HT1080 (cell line): ENCODE measurements around the gene WDR5B. TPM values are rescaled to one million over a fixed set of nuclear protein-coding genes. Genes with fewer than 3 reads are reported as not detected.
A peak's percentile ranks its signal among the peaks of the same experiment; 100 is the strongest.
"Not testable (repeated sequence)": the region's sequence is repeated elsewhere in the genome, so short reads cannot be mapped to it uniquely, and the experiment has no call there.

Source experiments
- DNase-seq: peaks from one replicate; pipeline ENCODE4 v3.0.0-alpha.2; 2015; ENCODE audit warnings: low read depth
- polyA plus RNA-seq, 2 experiments: library from polyadenylated mRNA; depleted of rRNA; stranded (reverse); fragments of >200 nt; gene quantifications; 2 replicates each; pipeline ENCODE4 v1.2.3, GENCODE V29; 2015
- total RNA-seq: library from RNA; depleted of rRNA; stranded (reverse); fragments of >200 nt; shearing (Covaris generic); gene quantifications from 2 replicates; pipeline ENCODE4 v1.2.3, GENCODE V29; 2014; rRNA removed

The WDR5B gene
- total RNA-seq, result 9.2 TPM in 2 replicates
- polyA plus RNA-seq (2015; cell fraction: cytosol; rRNA removed), result 12.4 and 18.2 TPM in 2 replicates
- polyA plus RNA-seq (2015; cell fraction: nucleus; rRNA removed), result 27.0 and 30.0 TPM in 2 replicates

GRCh38 chr3:122415762-122416654 lies at the start of gene WDR5B:
Gene WDR5B (minus strand): TSS chr3:122416062. CDS start chr3:122415528, 534 bp downstream.
- DNase-seq, result peak; percentile 99

GRCh38 chr3:122464659-122465058 lies 48.8 kb upstream of the WDR5B start:
- no peak for DNase-seq

- DNase-seq, result no peak
Observed at GRCh38 chr3:122462406-122462805, 46.5 kb upstream of the WDR5B start.

- DNase-seq, result no peak
Observed at GRCh38 chr3:122461806-122462205, 45.9 kb upstream of the WDR5B start.

- peak; percentile 54 for DNase-seq
Observed at GRCh38 chr3:122458992-122459391, 43.1 kb upstream of the WDR5B start.

GRCh38 chr3:122457706-122458105 lies 41.8 kb upstream of the WDR5B start:
- DNase-seq, result no peak

GRCh38 chr3:122456074-122456473 lies 40.2 kb upstream of the WDR5B start:
- DNase-seq, result no peak

GRCh38 chr3:122451371-122451770 lies 35.5 kb upstream of the WDR5B start:
- no peak for DNase-seq

GRCh38 chr3:122448218-122448617 lies 32.4 kb upstream of the WDR5B start:
- not testable (repeated sequence) for DNase-seq

GRCh38 chr3:122444491-122444887 lies 28.6 kb upstream of the WDR5B start:
- not testable (repeated sequence) for DNase-seq

GRCh38 chr3:122443762-122444490 lies 28.1 kb upstream of the WDR5B start:
- DNase-seq, result not testable (repeated sequence)

- no peak for DNase-seq
Observed at GRCh38 chr3:122443090-122443489, 27.2 kb upstream of the WDR5B start.

GRCh38 chr3:122435950-122436349 lies 20.1 kb upstream of the WDR5B start:
- no peak for DNase-seq

GRCh38 chr3:122430371-122430770 lies 14.5 kb upstream of the WDR5B start:
- DNase-seq, result no peak

- DNase-seq, result no peak
Observed at GRCh38 chr3:122427857-122428471, 12.1 kb upstream of the WDR5B start.

GRCh38 chr3:122421836-122422235 lies 6.0 kb upstream of the WDR5B start:
- no peak for DNase-seq

- no peak for DNase-seq
Observed at GRCh38 chr3:122421101-122421500, 5.2 kb upstream of the WDR5B start.

- peak; percentile 40 for DNase-seq
Observed at GRCh38 chr3:122416966-122417365, 1.1 kb upstream of the WDR5B start.

GRCh38 chr3:122415104-122415744 lies 638 bp downstream of the WDR5B start:
- peak; percentile 56 for DNase-seq

GRCh38 chr3:122414391-122414790 lies 1.5 kb downstream of the WDR5B start:
- DNase-seq, result no peak

GRCh38 chr3:122410639-122411038 lies 5.2 kb downstream of the WDR5B start:
- no peak for DNase-seq
